ENCODE data around the gene MXRA5. TPM values are rescaled to one million over a fixed set of nuclear protein-coding genes. Genes with fewer than 3 reads are reported as not detected.
A peak's percentile ranks its signal among the peaks of the same experiment; 100 is the strongest.

The MXRA5 gene
- total and polyA plus RNA-seq, 2 donors (not counting 3 experiments of a cell fraction or from before 2014, with no cell fraction given) = not detected

DNA sequence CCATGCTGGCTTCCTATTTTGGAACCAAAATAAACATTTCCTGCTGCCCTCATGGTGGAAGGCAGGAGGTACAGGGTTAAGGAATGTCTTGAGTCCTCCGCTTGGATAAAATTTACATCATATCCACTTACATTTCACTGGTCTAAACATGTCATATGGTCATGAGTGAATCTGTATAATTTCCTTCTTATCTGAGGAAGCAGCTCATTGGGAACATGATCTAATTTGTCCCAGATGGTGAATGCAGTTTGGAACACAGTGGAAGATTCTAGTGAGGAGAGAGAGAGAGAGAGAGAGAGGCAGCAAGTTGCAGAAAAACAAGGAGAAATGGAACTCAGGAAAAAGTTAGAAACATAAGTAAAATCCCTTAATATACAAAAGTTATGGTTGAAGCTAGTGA is 46.8 kb downstream of the MXRA5 start:
- H3K4me3 ChIP-seq (replicated peaks in 1 of 3; ENCODE audit: insufficient read depth in 1 of 3, low read depth in 1 of 3, low read length in 3 of 3) = no peak overlapping the region
- no peaks in the 10 kb centered on the region for H3K36me3 ChIP-seq (ENCODE audit: control insufficient read depth in 2 of 2, extremely low read depth in 1 of 2, insufficient read depth in 2 of 2, low read length in 2 of 2)
- no peak overlapping the region for H3K27ac ChIP-seq (ENCODE audit: insufficient read depth, low read depth, low read length)
- no peaks in the 10 kb centered on the region for H3K4me1 ChIP-seq (ENCODE audit: control insufficient read depth, extremely low read depth, insufficient read depth, low read length)
- H3K9ac ChIP-seq (replicated peaks; ENCODE audit: extremely low read depth, insufficient read depth, low read length) = no peak overlapping the region
- no peaks in the 10 kb centered on the region for H3K9me3 ChIP-seq (replicated peaks; ENCODE audit: control insufficient read depth, insufficient read depth, low read length)
- TF ChIP-seq EZH2 (IDR thresholded peaks at IDR 0.05; ENCODE audit: borderline replicate concordance, low read depth, low read length, severe bottlenecking) = no peak
- TF ChIP-seq MYC (IDR thresholded peaks at IDR 0.05; ENCODE audit: low read depth, low read length) = no peak
- TF ChIP-seq, protein P1, sequence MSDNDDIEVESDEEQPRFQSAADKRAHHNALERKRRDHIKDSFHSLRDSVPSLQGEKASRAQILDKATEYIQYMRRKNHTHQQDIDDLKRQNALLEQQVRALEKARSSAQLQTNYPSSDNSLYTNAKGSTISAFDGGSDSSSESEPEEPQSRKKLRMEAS (IDR thresholded peaks at IDR 0.05; ENCODE audit: insufficient read depth, insufficient read length) = no peak
- TF ChIP-seq GATA2 (IDR thresholded peaks at IDR 0.05; ENCODE audit: insufficient read depth, insufficient read length, low read depth, low read length) = no peak
- BruUV-seq (replicated peaks) = no TSS peak
- CTCF ChIA-PET = no interaction called here
- no peaks in the 10 kb centered on the region for H3K79me2 ChIP-seq (ENCODE audit: control insufficient read depth, insufficient read depth, low read length)
- intact Hi-C loops (cut with micrococcal nuclease) (no loop called here), dilution Hi-C loops (cut with MboI; ENCODE audit: extremely low pct_ligation_motif_present, low sequenced_read_pairs) (no loop called here)
- no peak overlapping the region for H2AFZ ChIP-seq (ENCODE audit: low read depth, low read length)
- POLR2A ChIA-PET = no interaction called here
- DNase-seq (ENCODE audit: low read depth, low spot score) (no peak), FAIRE-seq (no peak)
- H4K20me1 ChIP-seq (replicated peaks; ENCODE audit: control insufficient read depth, extremely low read depth, insufficient read depth, low read length) = no peaks in the 10 kb centered on the region
- H3K27me3 ChIP-seq (ENCODE audit: control insufficient read depth in 2 of 2, insufficient read depth in 2 of 2, low read length in 2 of 2) = no peaks in the 10 kb centered on the region
- H3K4me2 ChIP-seq (ENCODE audit: insufficient read depth, low read length) = no peak overlapping the region
- no peaks in the 10 kb centered on the region for H3K9me1 ChIP-seq (replicated peaks; ENCODE audit: control insufficient read depth, extremely low read depth, insufficient read depth, low read length)

DNA sequence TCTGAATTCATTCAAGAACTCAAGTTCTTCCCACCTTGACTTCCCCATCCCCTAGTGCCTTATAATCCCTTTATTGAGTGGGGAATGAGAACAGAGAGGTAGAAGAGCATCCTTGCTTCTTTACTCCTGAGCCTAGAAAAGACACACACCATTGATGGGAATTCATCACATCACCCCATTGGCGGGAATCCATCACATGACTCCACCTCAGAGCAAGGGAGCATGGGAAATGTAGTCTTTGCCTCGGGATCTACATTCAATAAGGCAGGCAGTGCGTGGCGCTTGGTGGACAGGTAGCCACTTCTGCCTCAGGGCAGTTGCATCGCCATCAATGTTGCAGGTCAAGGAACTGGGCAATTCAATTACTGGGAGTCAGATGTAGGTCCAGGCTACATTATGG is 50.7 kb downstream of the MXRA5 start:
- Histone ChIP-seq H3K4me3 (replicated peaks in 1 of 3; ENCODE audit: insufficient read depth in 1 of 3, low read depth in 1 of 3, low read length in 3 of 3) (no peak overlapping the region), H3K9me3 (replicated peaks; ENCODE audit: control insufficient read depth, insufficient read depth, low read length) (no peaks in the 10 kb centered on the region), H3K4me1 (ENCODE audit: control insufficient read depth, extremely low read depth, insufficient read depth, low read length) (no peaks in the 10 kb centered on the region), H3K4me2 (ENCODE audit: insufficient read depth, low read length) (no peak overlapping the region), H4K20me1 (replicated peaks; ENCODE audit: control insufficient read depth, extremely low read depth, insufficient read depth, low read length) (no peaks in the 10 kb centered on the region), H3K9ac (replicated peaks; ENCODE audit: extremely low read depth, insufficient read depth, low read length) (no peak overlapping the region), H3K27ac (ENCODE audit: insufficient read depth, low read depth, low read length) (no peak overlapping the region), H2AFZ (ENCODE audit: low read depth, low read length) (no peak overlapping the region), H3K79me2 (ENCODE audit: control insufficient read depth, insufficient read depth, low read length) (no peaks in the 10 kb centered on the region), H3K27me3 (ENCODE audit: control insufficient read depth in 2 of 2, insufficient read depth in 2 of 2, low read length in 2 of 2) (no peaks in the 10 kb centered on the region), H3K36me3 (ENCODE audit: control insufficient read depth in 2 of 2, extremely low read depth in 1 of 2, insufficient read depth in 2 of 2, low read length in 2 of 2) (no peaks in the 10 kb centered on the region), H3K9me1 (replicated peaks; ENCODE audit: control insufficient read depth, extremely low read depth, insufficient read depth, low read length) (no peaks in the 10 kb centered on the region)
- FAIRE-seq (no peak), DNase-seq (ENCODE audit: low read depth, low spot score) (peak; percentile 6)
- intact Hi-C loops (cut with micrococcal nuclease) (no loop called here), dilution Hi-C loops (cut with MboI; ENCODE audit: extremely low pct_ligation_motif_present, low sequenced_read_pairs) (no loop called here)
- BruUV-seq (replicated peaks) = no TSS peak
- ChIA-PET CTCF (no interaction called here), POLR2A (no interaction called here)
- TF ChIP-seq JUN (IDR thresholded peaks at IDR 0.05; ENCODE audit: borderline replicate concordance, insufficient read depth, insufficient read length, low read depth) = no peak
- TF ChIP-seq POLR2A (IDR thresholded peaks at IDR 0.05; ENCODE audit: low read depth, low read length) = no peak
- TF ChIP-seq GATA2 (IDR thresholded peaks at IDR 0.05; ENCODE audit: insufficient read depth, insufficient read length, low read depth, low read length) = no peak
- no peak for TF ChIP-seq MYC (IDR thresholded peaks at IDR 0.05; ENCODE audit: low read depth, low read length)
- TF ChIP-seq FOS (IDR thresholded peaks at IDR 0.05; ENCODE audit: borderline replicate concordance, insufficient read depth, low read length) = no peak
- TF ChIP-seq, protein P2, sequence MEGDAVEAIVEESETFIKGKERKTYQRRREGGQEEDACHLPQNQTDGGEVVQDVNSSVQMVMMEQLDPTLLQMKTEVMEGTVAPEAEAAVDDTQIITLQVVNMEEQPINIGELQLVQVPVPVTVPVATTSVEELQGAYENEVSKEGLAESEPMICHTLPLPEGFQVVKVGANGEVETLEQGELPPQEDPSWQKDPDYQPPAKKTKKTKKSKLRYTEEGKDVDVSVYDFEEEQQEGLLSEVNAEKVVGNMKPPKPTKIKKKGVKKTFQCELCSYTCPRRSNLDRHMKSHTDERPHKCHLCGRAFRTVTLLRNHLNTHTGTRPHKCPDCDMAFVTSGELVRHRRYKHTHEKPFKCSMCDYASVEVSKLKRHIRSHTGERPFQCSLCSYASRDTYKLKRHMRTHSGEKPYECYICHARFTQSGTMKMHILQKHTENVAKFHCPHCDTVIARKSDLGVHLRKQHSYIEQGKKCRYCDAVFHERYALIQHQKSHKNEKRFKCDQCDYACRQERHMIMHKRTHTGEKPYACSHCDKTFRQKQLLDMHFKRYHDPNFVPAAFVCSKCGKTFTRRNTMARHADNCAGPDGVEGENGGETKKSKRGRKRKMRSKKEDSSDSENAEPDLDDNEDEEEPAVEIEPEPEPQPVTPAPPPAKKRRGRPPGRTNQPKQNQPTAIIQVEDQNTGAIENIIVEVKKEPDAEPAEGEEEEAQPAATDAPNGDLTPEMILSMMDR (IDR thresholded peaks at IDR 0.05; ENCODE audit: extremely low read depth in 1 of 2, insufficient read depth in 1 of 2, low read depth in 1 of 2, low read length in 2 of 2) = no peak
- TF ChIP-seq EZH2 (IDR thresholded peaks at IDR 0.05; ENCODE audit: borderline replicate concordance, low read depth, low read length, severe bottlenecking) = no peak
- TF ChIP-seq, protein P1 (IDR thresholded peaks at IDR 0.05; ENCODE audit: insufficient read depth, insufficient read length) = no peak
- no peak for TF ChIP-seq POLR2AphosphoS5 (IDR thresholded peaks at IDR 0.05; ENCODE audit: insufficient read depth, low read depth, low read length)
